HEK293T (cell line): ENCODE results near the gene CADM1.
A peak's percentile ranks its signal among the peaks of the same experiment; 100 is the strongest.

Experiments used
- CTCF ChIA-PET: fragments of 350-600 bp; formaldehyde crosslinking; extraction: SDS; loops from one replicate; lab custom pipeline; 2021; ENCODE audit warnings: antibody characterized with exemption, inconsistent platforms; lab: Yijun Ruan, JAX
- POLR2A ChIA-PET: fragments of 350-600 bp; formaldehyde crosslinking; extraction: SDS; loops from one replicate; lab custom pipeline; 2020; ENCODE audit warnings: antibody characterized with exemption, inconsistent platforms; lab: Yijun Ruan, JAX
- DNase-seq: peaks from one replicate; pipeline ENCODE4 v3.0.0; 2012; ENCODE audit warnings: mixed read lengths; ENCODE audit errors: extremely low spot score
- ARNT ChIP-seq: fragments of 450-650 bp; IDR thresholded peaks from 2 replicates; pipeline ENCODE4 v1.6.1; 2017; ENCODE audit warnings: mild to moderate bottlenecking
- BHLHE40 ChIP-seq: fragments of 450-650 bp; IDR thresholded peaks from 2 replicates; pipeline ENCODE4 v1.6.1; 2016; ENCODE audit warnings: mild to moderate bottlenecking, moderate library complexity, borderline replicate concordance
- CTBP1 ChIP-seq: fragments of 450-650 bp; IDR thresholded peaks from 2 replicates; pipeline ENCODE4 v1.6.1; 2016; ENCODE audit warnings: borderline replicate concordance
- ELF4 ChIP-seq: fragments of 450-650 bp; IDR thresholded peaks from 2 replicates; pipeline ENCODE4 v1.6.1; 2017; ENCODE audit warnings: antibody characterized with exemption
- FOXA1 ChIP-seq: fragments of 450-650 bp; IDR thresholded peaks from 2 replicates; pipeline ENCODE4 v1.6.1; 2016; ENCODE audit warnings: mild to moderate bottlenecking
- FOXK2 ChIP-seq: fragments of 450-650 bp; IDR thresholded peaks from 2 replicates; pipeline ENCODE4 v1.6.1; 2016; ENCODE audit warnings: mild to moderate bottlenecking
- FOXM1 ChIP-seq: fragments of 450-650 bp; IDR thresholded peaks from 2 replicates; pipeline ENCODE4 v1.6.1; 2017; ENCODE audit warnings: mild to moderate bottlenecking, borderline replicate concordance
- HDGF ChIP-seq: fragments of 450-650 bp; IDR thresholded peaks from 2 replicates; pipeline ENCODE4 v1.6.1; 2017; ENCODE audit warnings: antibody characterized with exemption, borderline replicate concordance
- L3MBTL2 ChIP-seq: fragments of 450-650 bp; conservative IDR thresholded peaks from 2 replicates; pipeline ENCODE4 v1.6.1; 2016; ENCODE audit warnings: mild to moderate bottlenecking
- LEF1 ChIP-seq: fragments of 450-650 bp; IDR thresholded peaks from 2 replicates; pipeline ENCODE4 v1.6.1; 2017; ENCODE audit warnings: mild to moderate bottlenecking, borderline replicate concordance
- NFRKB ChIP-seq: fragments of 450-650 bp; IDR thresholded peaks from 2 replicates; pipeline ENCODE4 v1.6.1; 2016; ENCODE audit warnings: mild to moderate bottlenecking, moderate library complexity
- SP1 ChIP-seq: fragments of 450-650 bp; IDR thresholded peaks from 2 replicates; pipeline ENCODE4 v1.6.1; 2017
- SUZ12 ChIP-seq: fragments of 450-650 bp; IDR thresholded peaks from 2 replicates; pipeline ENCODE4 v1.6.1; 2016; ENCODE audit warnings: mild to moderate bottlenecking
- TARDBP ChIP-seq: fragments of 450-650 bp; IDR thresholded peaks from 2 replicates; pipeline ENCODE4 v1.6.1; 2016
- ZNF384 ChIP-seq: fragments of 450-650 bp; IDR thresholded peaks from 2 replicates; pipeline ENCODE4 v1.6.1; 2016
- TF ChIP-seq, protein P1 (sequence below): fragments of 450-650 bp; IDR thresholded peaks from 2 replicates; pipeline ENCODE4 v1.6.1; 2016

The CADM1 gene

DNA sequence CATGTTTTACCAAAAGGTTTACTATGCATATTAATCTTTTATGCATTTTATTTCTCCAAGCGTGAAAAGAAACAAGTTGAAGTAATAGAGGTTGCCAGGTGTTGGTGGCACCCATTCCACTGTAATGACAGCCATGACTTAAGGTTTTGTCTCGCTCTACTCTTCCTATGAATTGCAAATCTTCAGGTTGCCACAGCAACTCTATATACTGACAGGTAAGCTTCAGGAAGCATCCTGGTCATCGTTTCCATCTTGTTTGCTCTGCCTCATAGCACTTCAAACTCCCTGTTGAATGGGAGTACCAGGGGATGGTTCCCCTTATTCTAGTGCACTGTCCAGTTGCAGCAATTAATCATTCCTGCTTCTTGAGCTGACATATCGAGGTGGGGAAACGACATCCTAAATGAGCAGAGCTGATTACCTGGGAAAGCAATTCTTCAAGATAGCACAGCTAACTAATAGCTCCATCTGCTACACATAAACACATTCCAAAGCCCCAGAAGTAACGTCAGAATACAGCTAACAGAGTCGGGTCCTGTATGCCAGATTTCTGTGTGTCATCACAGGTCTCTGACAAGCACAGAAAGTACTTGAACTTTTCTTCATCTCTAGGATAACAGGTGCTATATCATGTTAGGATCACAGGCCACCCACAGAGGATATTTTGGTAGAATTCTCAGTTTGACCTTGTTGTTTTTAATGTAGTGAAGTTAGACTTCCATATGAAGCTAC, 80.3 kb downstream of the CADM1 start:
- DNase-seq = no peak
- ChIA-PET POLR2A (no interaction called here), CTCF (interaction anchor here (1.2 kb wide), 1 partner anchor 11 kb away, joined by 3 read pairs; no protein-coding TSS in a partner anchor)
- TF ChIP-seq, protein P1, sequence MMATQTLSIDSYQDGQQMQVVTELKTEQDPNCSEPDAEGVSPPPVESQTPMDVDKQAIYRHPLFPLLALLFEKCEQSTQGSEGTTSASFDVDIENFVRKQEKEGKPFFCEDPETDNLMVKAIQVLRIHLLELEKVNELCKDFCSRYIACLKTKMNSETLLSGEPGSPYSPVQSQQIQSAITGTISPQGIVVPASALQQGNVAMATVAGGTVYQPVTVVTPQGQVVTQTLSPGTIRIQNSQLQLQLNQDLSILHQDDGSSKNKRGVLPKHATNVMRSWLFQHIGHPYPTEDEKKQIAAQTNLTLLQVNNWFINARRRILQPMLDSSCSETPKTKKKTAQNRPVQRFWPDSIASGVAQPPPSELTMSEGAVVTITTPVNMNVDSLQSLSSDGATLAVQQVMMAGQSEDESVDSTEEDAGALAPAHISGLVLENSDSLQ = peak; percentile 54
- TF ChIP-seq CTBP1 = no peak
- no peak for TF ChIP-seq SUZ12
- TF ChIP-seq TARDBP = no peak
- TF ChIP-seq ARNT = no peak
- no peak for TF ChIP-seq ELF4

DNA sequence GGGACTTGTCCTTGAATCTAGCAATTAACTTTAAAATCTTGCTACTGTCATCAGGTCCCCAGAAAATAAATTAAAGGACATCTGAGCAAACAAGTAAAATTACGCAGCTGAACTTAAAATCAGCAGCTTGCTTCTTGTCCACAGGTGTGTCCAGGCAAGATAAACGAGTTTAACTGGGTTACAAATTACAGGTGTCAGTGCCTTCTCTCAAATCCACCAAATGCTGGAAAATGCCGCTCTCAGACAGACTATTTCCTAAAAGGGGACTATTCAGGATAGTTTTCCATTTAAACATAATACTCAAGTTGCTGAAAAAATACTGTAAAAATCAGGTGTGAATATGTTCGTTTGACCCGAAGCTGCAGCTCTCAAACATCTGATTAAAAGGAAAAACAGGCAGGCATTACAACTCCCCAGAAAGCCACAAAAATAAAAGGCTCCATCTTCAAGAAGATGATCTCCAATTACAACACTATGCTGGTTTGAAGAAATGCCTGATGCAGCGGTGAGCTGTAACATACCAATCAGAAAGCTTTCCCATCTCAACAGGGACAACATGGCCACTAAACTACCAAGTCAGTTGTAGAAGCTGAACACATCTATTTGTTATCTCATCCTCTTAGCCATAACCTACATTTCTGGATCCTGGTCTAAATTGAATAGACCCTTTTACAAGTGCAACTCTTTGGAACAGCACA, 82.1 kb downstream of the CADM1 start:
- CTCF ChIA-PET = no interaction called here
- TF ChIP-seq SUZ12 = no peak
- TF ChIP-seq ELF4 = no peak
- no peak for TF ChIP-seq L3MBTL2
- TF ChIP-seq TARDBP = no peak
- no peak for TF ChIP-seq FOXK2
- no peak for TF ChIP-seq NFRKB
- TF ChIP-seq SP1 = no peak
- TF ChIP-seq FOXA1 = no peak
- no peak for TF ChIP-seq FOXM1
- TF ChIP-seq BHLHE40 = no peak
- TF ChIP-seq, protein P1 = no peak
- no peak for TF ChIP-seq ZNF384
- TF ChIP-seq LEF1 = no peak
- TF ChIP-seq HDGF = no peak
- no peak for TF ChIP-seq CTBP1
- no peak for TF ChIP-seq ARNT
- POLR2A ChIA-PET = no interaction called here
- no peak for DNase-seq

DNA sequence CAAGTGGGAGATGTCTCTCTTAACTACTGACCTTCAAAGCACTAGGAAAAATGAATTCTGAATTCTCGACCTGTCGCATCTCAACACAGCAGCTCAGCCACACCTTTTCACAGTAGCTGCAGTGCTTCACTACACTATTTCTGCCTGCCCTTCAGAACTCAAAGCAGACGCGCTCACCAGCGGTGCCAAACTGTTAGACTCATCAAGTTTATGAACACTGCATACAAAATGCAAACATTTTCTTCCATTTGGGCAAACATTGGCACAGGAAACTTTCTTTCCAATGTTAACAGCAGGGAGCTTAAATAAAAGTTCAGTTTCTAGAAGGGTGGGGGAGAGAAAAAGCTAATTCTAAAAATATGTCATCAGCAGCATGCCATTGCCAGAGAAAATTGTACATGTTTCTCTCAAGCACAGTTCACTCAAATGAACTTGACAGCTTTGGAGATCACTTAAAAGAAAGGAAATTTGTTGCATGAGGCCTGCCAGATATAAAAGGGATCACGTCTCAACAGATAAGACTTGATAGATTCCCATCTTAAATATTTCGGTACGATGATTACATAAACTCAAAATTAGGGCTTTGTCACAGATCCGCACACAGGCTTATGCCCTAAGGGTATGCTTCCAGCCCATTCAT, 82.7 kb downstream of the CADM1 start:
- TF ChIP-seq LEF1 (no peak), SUZ12 (no peak), ZNF384 (no peak), SP1 (no peak), FOXA1 (no peak), ELF4 (no peak)
- TF ChIP-seq, protein P1 = no peak
- DNase-seq = no peak
- CTCF ChIA-PET = no interaction called here
- POLR2A ChIA-PET = interaction anchor here (1.3 kb wide), 1 partner anchor 83 kb away, joined by 3 read pairs; the partner anchor contains the start of gene CADM1

DNA sequence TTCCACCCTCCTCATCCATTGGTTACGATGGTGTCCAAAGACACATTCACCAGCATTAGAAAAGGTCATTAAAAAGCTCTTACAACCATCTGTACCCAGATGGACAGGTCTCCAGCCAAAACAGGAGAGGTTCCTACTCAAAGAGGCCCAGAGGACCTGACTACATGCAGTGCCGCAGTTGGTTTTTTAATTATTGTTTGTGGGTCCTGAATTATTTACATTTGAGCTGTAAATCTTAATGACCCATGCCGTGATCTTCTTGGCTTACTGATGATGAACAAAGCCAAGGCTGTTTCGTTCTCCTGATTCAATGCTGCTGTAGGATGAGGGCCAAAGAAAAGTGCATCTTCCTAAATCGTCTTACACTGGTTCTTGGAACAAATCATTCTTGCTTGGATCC, 83.7 kb downstream of the CADM1 start:
- POLR2A ChIA-PET = interaction anchor here (1.3 kb wide), 1 partner anchor 84 kb away, joined by 3 read pairs; the partner anchor contains the start of gene CADM1
- CTCF ChIA-PET = interaction anchor here (0.5 to 0.6 kb wide), 2 partner anchors 108 to 169 kb away, joined by 3 read pairs; no protein-coding TSS in a partner anchor
- no peak for DNase-seq
- TF ChIP-seq HDGF (no peak), SUZ12 (no peak), NFRKB (no peak), SP1 (no peak), LEF1 (no peak), L3MBTL2 (no peak), CTBP1 (no peak), ARNT (no peak), BHLHE40 (no peak), ELF4 (no peak), TARDBP (no peak), FOXA1 (no peak), FOXM1 (no peak), FOXK2 (no peak), ZNF384 (no peak)
- TF ChIP-seq, protein P1 = no peak

DNA sequence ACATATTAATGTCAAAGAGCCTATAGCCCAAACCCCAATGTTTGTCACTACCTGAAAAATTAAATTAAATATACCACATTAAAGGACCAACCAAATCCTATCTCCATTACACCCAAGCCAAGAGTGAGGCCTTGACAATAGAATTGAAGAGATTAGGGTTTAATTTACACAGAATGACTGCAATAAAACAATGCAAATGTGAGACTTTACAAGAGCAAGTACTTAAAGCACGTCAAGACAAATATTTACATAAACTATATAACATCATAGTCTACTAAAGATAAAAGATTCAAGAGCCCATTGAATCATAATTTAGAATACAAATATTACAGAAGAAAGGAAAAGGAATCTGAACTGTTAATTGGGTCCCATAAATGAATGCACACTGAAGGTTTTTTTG, 85.6 kb downstream of the CADM1 start:
- ChIA-PET CTCF (no interaction called here), POLR2A (no interaction called here)
- DNase-seq = no peak
- TF ChIP-seq ELF4 (no peak), LEF1 (no peak), L3MBTL2 (no peak), ARNT (no peak)
